Uterus (tissue), 4 donors: ENCODE data around the gene WWOX. TPM values are rescaled to one million over a fixed set of nuclear protein-coding genes. Genes with fewer than 3 reads are reported as not detected.

Source experiments
- DNase-seq, 2 donors: peaks; one replicate each; pipeline ENCODE4 v3.0.0-alpha.2; 2019 to 2020
- H3K27ac ChIP-seq, 2 donors: fragments of 200-600 bp; sonication (generic); 1 replicate in 1 of 2; 2 replicates in 1 of 2; pipeline ENCODE4 v1.5.1; 2016 to 2018
- H3K27me3 ChIP-seq, 2 donors: fragments of 200-600 bp; sonication (generic); one replicate each; pipeline ENCODE4 v1.5.1; 2018 to 2019; ENCODE audit warnings: control low read depth in 1 of 2
- H3K36me3 ChIP-seq, 2 donors: fragments of 200-600 bp; sonication (generic); one replicate each; pipeline ENCODE4 v1.5.1; 2019; ENCODE audit warnings: control low read depth in 1 of 2
- H3K4me1 ChIP-seq, 2 donors: fragments of 200-600 bp; sonication (generic); one replicate each; pipeline ENCODE4 v1.5.1; 2018 to 2019; ENCODE audit warnings: control low read depth in 1 of 2
- H3K4me3 ChIP-seq, 2 donors: fragments of 200-600 bp; sonication (generic); 1 replicate in 1 of 2; 2 replicates in 1 of 2; pipeline ENCODE4 v1.5.1; 2018 to 2019; ENCODE audit warnings: mild to moderate bottlenecking in 1 of 2
- H3K9me3 ChIP-seq, 2 donors: fragments of 200-600 bp; sonication (generic); one replicate each; pipeline ENCODE4 v1.5.1; 2019; ENCODE audit warnings: control low read depth in 1 of 2
- POLR2A ChIP-seq, 2 donors: fragments of 450-650 bp; IDR thresholded peaks; one replicate each; pipeline ENCODE4 v1.6.1; 2016; ENCODE audit warnings: antibody characterized with exemption in 2 of 2, mild to moderate bottlenecking in 1 of 2, moderate library complexity in 1 of 2
- intact Hi-C: fragments of 100-400 bp; cut with DNase I; formaldehyde crosslinking; loops from one replicate; pipeline ENCODE4 v1.15.1; 2023; ENCODE audit warnings: low total_unique reads
- total RNA-seq, 4 donors: library from RNA; depleted of rRNA in 3 of 4; stranded (reverse); fragments of >200 nt in 3 of 4; gene quantifications; one replicate each; pipeline versions ENCODE4 v1.1.0 to v1.2.4, GENCODE V29; 2014 to 2023
- TF ChIP-seq, protein P1 (sequence below), 4 experiments: fragments of 200-600 bp in 2 of 4; fragments of 450-650 bp in 2 of 4; sonication (generic) in 2 of 4; IDR thresholded peaks; one replicate each; pipeline ENCODE4 v1.5.1; 2016 to 2019; ENCODE audit warnings: antibody characterized with exemption in 4 of 4, mild to moderate bottlenecking in 2 of 4, moderate library complexity in 1 of 4
- donor health status: DM: yes; HTN: yes; CAD: no.

Gene WWOX
- total RNA-seq, 4 donors from 2014 or later, result 34.1 to 99.9 (median 55.8) TPM

DNA sequence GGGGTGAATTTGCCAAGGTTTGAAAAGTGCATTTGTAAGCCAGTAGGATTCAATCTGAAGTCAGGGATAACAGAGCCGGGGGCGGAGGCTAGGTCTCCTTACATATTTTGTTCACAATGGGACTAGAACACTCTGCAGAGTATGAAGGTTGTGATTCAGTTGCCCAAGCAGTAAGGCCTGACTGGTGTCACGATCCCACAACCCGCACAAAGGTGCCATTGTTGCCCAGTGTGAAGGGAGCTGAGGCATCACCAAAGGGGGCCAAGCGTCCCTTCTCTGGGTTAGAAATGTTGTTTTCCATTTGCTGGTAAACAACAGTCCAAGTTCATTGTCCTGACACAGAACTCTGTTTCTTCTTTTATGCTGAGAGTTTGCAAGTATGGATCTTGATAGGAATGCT lies 1029.3 kb downstream of the WWOX start:
- DNase-seq, result no peak
- TF ChIP-seq, protein P1, sequence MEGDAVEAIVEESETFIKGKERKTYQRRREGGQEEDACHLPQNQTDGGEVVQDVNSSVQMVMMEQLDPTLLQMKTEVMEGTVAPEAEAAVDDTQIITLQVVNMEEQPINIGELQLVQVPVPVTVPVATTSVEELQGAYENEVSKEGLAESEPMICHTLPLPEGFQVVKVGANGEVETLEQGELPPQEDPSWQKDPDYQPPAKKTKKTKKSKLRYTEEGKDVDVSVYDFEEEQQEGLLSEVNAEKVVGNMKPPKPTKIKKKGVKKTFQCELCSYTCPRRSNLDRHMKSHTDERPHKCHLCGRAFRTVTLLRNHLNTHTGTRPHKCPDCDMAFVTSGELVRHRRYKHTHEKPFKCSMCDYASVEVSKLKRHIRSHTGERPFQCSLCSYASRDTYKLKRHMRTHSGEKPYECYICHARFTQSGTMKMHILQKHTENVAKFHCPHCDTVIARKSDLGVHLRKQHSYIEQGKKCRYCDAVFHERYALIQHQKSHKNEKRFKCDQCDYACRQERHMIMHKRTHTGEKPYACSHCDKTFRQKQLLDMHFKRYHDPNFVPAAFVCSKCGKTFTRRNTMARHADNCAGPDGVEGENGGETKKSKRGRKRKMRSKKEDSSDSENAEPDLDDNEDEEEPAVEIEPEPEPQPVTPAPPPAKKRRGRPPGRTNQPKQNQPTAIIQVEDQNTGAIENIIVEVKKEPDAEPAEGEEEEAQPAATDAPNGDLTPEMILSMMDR (IDR thresholded peaks at IDR 0.05), result no peak
- no peak for TF ChIP-seq POLR2A (IDR thresholded peaks at IDR 0.05)
- no peak overlapping the region for H3K27ac ChIP-seq

DNA sequence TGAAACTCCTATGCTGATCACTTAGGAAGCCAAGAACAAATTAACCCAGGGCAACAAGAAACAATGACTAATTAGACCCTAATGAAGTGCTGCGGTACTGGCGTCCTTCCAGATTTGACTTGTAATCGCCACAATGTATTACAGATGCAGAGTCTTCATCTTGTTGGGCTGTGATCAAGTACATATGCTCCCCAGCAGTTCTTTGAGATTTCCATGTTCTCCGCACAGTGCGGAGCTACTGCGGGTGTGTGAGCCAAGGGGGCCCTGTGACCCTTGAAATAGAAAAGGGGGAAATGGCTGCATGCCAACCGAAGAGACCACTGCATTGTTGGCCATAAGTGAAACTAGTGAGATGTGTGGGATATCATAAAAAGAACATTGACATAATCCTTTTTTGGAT lies 1031.2 kb downstream of the WWOX start:
- H3K36me3 ChIP-seq, result no peaks in the 10 kb centered on the region
- intact Hi-C loops, result no loop called here
- no peaks in the 10 kb centered on the region for H3K4me1 ChIP-seq
- H3K4me3 ChIP-seq, result no peak overlapping the region
- H3K27me3 ChIP-seq, result no peaks in the 10 kb centered on the region
- H3K9me3 ChIP-seq, result no peaks in the 10 kb centered on the region
- DNase-seq, result no peak
- TF ChIP-seq POLR2A (IDR thresholded peaks at IDR 0.05), result no peak
- TF ChIP-seq, protein P1 (IDR thresholded peaks at IDR 0.05), result no peak
- H3K27ac ChIP-seq, result no peak overlapping the region

More for the DNA sequence above, 1029.3 kb downstream of the WWOX start:
- no peaks in the 10 kb centered on the region for H3K27me3 ChIP-seq
- H3K36me3 ChIP-seq, result no peaks in the 10 kb centered on the region
- H3K4me1 ChIP-seq, result no peaks in the 10 kb centered on the region
- no peak overlapping the region for H3K4me3 ChIP-seq
- H3K9me3 ChIP-seq, result no peaks in the 10 kb centered on the region
- intact Hi-C loops, result no loop called here

DNA sequence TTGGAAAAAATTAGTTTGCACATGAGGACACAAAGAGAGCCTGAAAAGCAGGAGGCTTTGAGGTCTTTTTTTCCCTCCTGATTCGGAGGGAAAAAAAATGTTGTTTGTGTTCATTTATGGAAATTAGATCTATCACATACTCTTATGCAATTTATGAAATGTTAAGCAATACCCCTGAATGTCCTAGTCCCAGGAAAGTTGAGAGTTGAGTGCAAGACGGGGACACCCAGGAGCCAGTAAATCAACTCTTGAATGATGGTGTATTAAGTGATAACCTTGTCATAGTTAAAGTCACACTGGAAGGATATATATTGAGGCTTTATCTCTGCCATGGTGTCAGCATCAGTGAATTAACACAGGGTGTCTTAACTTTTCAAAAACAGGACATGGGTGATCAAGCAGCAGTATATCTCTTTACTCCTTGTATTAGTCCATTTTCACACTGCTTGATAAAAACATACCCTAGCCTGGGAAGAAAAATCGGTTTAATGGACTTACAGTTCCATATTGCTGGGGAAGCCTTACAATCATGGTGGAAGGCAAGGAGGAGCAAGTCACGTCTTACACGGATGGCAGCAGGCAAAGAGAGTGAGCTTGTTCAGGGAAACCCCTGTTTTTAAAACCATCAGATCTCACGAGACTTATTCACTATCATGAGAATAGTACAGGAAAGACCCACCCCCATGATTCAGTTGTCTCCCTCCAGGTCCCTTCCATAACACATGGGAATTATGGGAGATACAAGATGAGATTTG lies 1032.0 kb downstream of the WWOX start:
- Histone ChIP-seq H3K9me3 (no peaks in the 10 kb centered on the region), H3K36me3 (no peaks in the 10 kb centered on the region), H3K4me3 (no peak overlapping the region), H3K27me3 (no peaks in the 10 kb centered on the region), H3K27ac (no peak overlapping the region), H3K4me1 (no peaks in the 10 kb centered on the region)
- DNase-seq, result no peak
- intact Hi-C loops, result no loop called here
- TF ChIP-seq, protein P1 (IDR thresholded peaks at IDR 0.05), result no peak
- no peak for TF ChIP-seq POLR2A (IDR thresholded peaks at IDR 0.05)

DNA sequence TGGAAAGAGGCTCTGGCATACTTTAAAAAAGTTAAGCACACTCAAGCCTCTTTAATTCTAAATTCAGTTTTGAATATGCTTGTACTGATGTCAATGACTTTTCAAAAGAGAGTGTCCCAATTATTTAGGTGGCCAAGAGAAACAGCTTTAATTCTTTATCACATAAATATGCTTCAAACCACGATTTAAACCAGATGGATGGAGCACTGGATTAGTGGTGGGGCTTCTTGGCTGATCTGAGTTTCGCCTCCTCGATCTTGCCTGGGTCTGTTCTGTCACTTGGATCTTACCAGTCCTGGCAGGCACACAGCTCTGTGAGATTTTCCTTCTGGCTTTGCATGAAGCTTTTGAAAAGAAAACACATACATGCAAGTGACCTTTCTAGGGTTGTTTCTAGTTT lies 1033.2 kb downstream of the WWOX start:
- Histone ChIP-seq H3K4me3 (no peak overlapping the region), H3K4me1 (no peaks in the 10 kb centered on the region), H3K27me3 (no peaks in the 10 kb centered on the region), H3K36me3 (no peaks in the 10 kb centered on the region), H3K27ac (peak overlapping the region in 1 of 2 donors; percentile 45), H3K9me3 (no peaks in the 10 kb centered on the region)
- TF ChIP-seq, protein P1 (IDR thresholded peaks at IDR 0.05), result no peak
- TF ChIP-seq POLR2A (IDR thresholded peaks at IDR 0.05), result no peak
- intact Hi-C loops, result no loop called here
- peak in 1 of 2 donors; percentile 49 for DNase-seq

DNA sequence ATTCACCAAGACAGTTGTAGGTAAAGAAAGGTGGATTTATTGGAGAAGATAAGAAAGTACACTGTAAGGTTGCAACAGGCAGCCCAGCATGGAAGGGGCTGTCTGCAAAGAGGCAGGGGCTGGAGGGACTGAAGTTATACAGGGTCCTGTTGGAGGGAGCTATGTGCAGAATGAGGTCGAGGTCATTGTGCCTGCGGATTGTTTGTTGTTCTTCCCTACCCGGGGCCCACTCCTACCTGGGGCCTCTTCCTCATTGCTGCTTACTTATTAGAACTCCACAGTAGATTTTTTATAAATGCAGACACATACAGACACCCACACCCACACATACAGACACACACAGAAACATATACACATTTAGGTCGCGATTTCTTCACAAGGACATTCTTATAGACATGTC lies 1034.8 kb downstream of the WWOX start:
- Histone ChIP-seq H3K4me3 (no peak overlapping the region), H3K27me3 (no peaks in the 10 kb centered on the region), H3K9me3 (no peaks in the 10 kb centered on the region), H3K27ac (no peak overlapping the region), H3K4me1 (no peaks in the 10 kb centered on the region), H3K36me3 (no peaks in the 10 kb centered on the region)
- DNase-seq, result no peak
- intact Hi-C loops, result no loop called here
- TF ChIP-seq POLR2A (IDR thresholded peaks at IDR 0.05), result no peak
- TF ChIP-seq, protein P1 (IDR thresholded peaks at IDR 0.05), result no peak
